ENCODE measurements around the gene KCNJ9.
A peak's percentile ranks its signal among the peaks of the same experiment; 100 is the strongest.

The KCNJ9 gene

DNA sequence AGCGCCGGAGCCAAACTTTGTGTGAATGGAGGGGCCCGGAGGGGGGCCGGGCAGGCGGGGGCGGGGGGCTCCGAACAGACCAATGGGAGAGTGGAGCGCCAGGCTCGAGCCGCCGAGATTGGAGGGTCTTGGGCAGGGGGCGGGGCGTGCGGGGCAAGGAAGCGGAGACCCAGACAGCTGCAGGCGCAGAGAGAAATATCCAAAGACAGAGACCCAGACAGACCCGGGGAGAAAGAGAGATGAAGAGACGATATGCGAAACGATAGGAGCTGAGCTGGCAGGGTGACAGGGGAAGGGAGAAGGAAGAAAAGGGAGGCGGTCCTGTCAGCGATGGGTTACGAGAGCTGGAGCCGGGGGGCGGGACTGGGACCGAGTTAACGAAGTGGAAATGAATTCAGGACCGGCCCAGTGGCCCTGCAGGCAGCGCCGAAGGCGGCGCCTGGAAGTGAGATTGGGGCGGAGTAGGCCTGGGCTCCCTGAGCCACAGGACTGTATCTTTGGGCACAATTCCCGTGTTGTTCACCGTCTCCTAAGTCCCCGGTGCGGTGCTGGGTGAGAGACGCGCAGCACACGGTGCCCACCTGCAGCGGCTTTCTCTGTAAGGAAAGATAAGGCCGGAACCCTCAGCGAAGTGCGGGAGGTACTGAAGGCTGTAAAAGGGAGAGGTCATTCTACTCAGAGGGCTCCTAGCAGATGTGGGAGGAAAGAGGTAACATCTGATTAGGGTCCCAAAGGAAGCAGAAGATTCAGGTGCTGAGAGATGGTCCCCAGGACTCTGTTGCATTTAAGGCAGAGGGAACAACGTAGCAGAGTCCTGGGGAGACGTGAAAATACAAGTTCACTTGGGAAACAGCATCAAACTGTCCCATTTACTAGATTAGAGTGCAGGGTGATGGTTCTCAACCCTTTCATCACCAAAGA is 10.8 kb upstream of the KCNJ9 start:
- Histone ChIP-seq H3K27ac (ENCODE audit: low read length) (no peak overlapping the region), H3K9me2 (replicated peaks; ENCODE audit: insufficient read depth, low read length) (no peaks in the 10 kb centered on the region), H3K4me1 (ENCODE audit: low read length) (peaks cover 20% of the 10 kb centered on the region), H3K27me3 (replicated peaks; ENCODE audit: insufficient read depth, low read length) (0 out of 2 replicates have a peak, but pooled peaks cover 6% of the 10 kb centered on the region), H3F3A (ENCODE audit: insufficient read depth, low read length) (peaks cover 20% of the 10 kb centered on the region), H3K36me3 (replicated peaks; ENCODE audit: insufficient read depth, low read length) (no peaks in the 10 kb centered on the region), H3K4me2 (ENCODE audit: low read depth, low read length) (peak overlapping the region; percentile 89), H2AFZ (ENCODE audit: low read length) (peak overlapping the region; percentile 85), H3K4me3 (ENCODE audit: low read length) (peak overlapping the region; percentile 64), H3K79me2 (ENCODE audit: low read length) (no peaks in the 10 kb centered on the region), H3K9me3 (replicated peaks; ENCODE audit: insufficient read depth, low read length) (no peaks in the 10 kb centered on the region), H4K20me1 (ENCODE audit: insufficient read depth, low read length) (no peaks in the 10 kb centered on the region), H3K9ac (ENCODE audit: low read length) (peak overlapping the region; percentile 34; the same call in 1 of the 2 replicates)
- TF ChIP-seq CTCF (IDR thresholded peaks at IDR 0.05; ENCODE audit: low read length): no peak
- no peak for TF ChIP-seq EZH2 (optimal IDR thresholded peaks at IDR 0.05; ENCODE audit: low read depth, low read length)
- no peak for TF ChIP-seq EZH2phosphoT487 (IDR thresholded peaks at IDR 0.05; ENCODE audit: low read length)
- DNase-seq: peak; percentile 65

GRCh38 chr1:160071289-160071688 is 10.0 kb upstream of the KCNJ9 start:
- H3K27me3 ChIP-seq (replicated peaks; ENCODE audit: insufficient read depth, low read length): 0 out of 2 replicates have a peak, but pooled peaks cover 3% of the 10 kb centered on the region
- no peaks in the 10 kb centered on the region for H4K20me1 ChIP-seq (ENCODE audit: insufficient read depth, low read length)
- no peak overlapping the region for H2AFZ ChIP-seq (ENCODE audit: low read length)
- H3K79me2 ChIP-seq (ENCODE audit: low read length): no peaks in the 10 kb centered on the region
- TF ChIP-seq EZH2phosphoT487 (IDR thresholded peaks at IDR 0.05; ENCODE audit: low read length): no peak
- TF ChIP-seq CTCF (IDR thresholded peaks at IDR 0.05; ENCODE audit: low read length): no peak
- no peak for TF ChIP-seq EZH2 (optimal IDR thresholded peaks at IDR 0.05; ENCODE audit: low read depth, low read length)
- no peak overlapping the region for H3K9ac ChIP-seq (ENCODE audit: low read length)
- peaks cover 20% of the 10 kb centered on the region for H3F3A ChIP-seq (ENCODE audit: insufficient read depth, low read length)
- H3K9me3 ChIP-seq (replicated peaks; ENCODE audit: insufficient read depth, low read length): no peaks in the 10 kb centered on the region
- H3K4me2 ChIP-seq (ENCODE audit: low read depth, low read length): peak overlapping the region; percentile 89
- H3K9me2 ChIP-seq (replicated peaks; ENCODE audit: insufficient read depth, low read length): no peaks in the 10 kb centered on the region
- peaks cover 20% of the 10 kb centered on the region for H3K4me1 ChIP-seq (ENCODE audit: low read length)
- no peak for DNase-seq
- H3K27ac ChIP-seq (ENCODE audit: low read length): peak overlapping the region; percentile 76; the same call in 1 of the 2 replicates
- H3K36me3 ChIP-seq (replicated peaks; ENCODE audit: insufficient read depth, low read length): no peaks in the 10 kb centered on the region
- H3K4me3 ChIP-seq (ENCODE audit: low read length): no peak overlapping the region; the same call in 1 of the 2 replicates

GRCh38 chr1:160074865-160075264 is 6.5 kb upstream of the KCNJ9 start:
- TF ChIP-seq EZH2 (optimal IDR thresholded peaks at IDR 0.05; ENCODE audit: low read depth, low read length): no peak
- TF ChIP-seq CTCF (IDR thresholded peaks at IDR 0.05; ENCODE audit: low read length): no peak
- no peak for TF ChIP-seq EZH2phosphoT487 (IDR thresholded peaks at IDR 0.05; ENCODE audit: low read length)
- no peaks in the 10 kb centered on the region for H4K20me1 ChIP-seq (ENCODE audit: insufficient read depth, low read length)
- H3K27ac ChIP-seq (ENCODE audit: low read length): no peak overlapping the region
- H3K9ac ChIP-seq (ENCODE audit: low read length): no peak overlapping the region
- no peak overlapping the region for H2AFZ ChIP-seq (ENCODE audit: low read length)
- H3K27me3 ChIP-seq (replicated peaks; ENCODE audit: insufficient read depth, low read length): peaks cover 2% of the 10 kb centered on the region; the same call in 1 of the 2 replicates
- no peaks in the 10 kb centered on the region for H3K9me2 ChIP-seq (replicated peaks; ENCODE audit: insufficient read depth, low read length)
- no peaks in the 10 kb centered on the region for H3K9me3 ChIP-seq (replicated peaks; ENCODE audit: insufficient read depth, low read length)
- no peak for DNase-seq
- peaks cover 20% of the 10 kb centered on the region for H3F3A ChIP-seq (ENCODE audit: insufficient read depth, low read length)
- no peaks in the 10 kb centered on the region for H3K36me3 ChIP-seq (replicated peaks; ENCODE audit: insufficient read depth, low read length)
- no peaks in the 10 kb centered on the region for H3K79me2 ChIP-seq (ENCODE audit: low read length)
- peaks cover 26% of the 10 kb centered on the region for H3K4me1 ChIP-seq (ENCODE audit: low read length)
- no peak overlapping the region for H3K4me2 ChIP-seq (ENCODE audit: low read depth, low read length)
- no peak overlapping the region for H3K4me3 ChIP-seq (ENCODE audit: low read length)
